ENCODE data around the gene ITGA3.

- TF ChIP-seq CTCF (IDR thresholded peaks at IDR 0.05) (no peak), POLR2A (IDR thresholded peaks at IDR 0.05) (no peak)
Measured at GRCh38 chr17:50127697-50128361, 71.9 kb downstream of the ITGA3 start.
